ENCODE measurements around the gene BCAN. TPM values are rescaled to one million over a fixed set of nuclear protein-coding genes. Genes with fewer than 3 reads are reported as not detected.
A peak's percentile ranks its signal among the peaks of the same experiment; 100 is the strongest.

BCAN gene
- total RNA-seq, 1 experiment from 2014 or later: 3.6 TPM

DNA sequence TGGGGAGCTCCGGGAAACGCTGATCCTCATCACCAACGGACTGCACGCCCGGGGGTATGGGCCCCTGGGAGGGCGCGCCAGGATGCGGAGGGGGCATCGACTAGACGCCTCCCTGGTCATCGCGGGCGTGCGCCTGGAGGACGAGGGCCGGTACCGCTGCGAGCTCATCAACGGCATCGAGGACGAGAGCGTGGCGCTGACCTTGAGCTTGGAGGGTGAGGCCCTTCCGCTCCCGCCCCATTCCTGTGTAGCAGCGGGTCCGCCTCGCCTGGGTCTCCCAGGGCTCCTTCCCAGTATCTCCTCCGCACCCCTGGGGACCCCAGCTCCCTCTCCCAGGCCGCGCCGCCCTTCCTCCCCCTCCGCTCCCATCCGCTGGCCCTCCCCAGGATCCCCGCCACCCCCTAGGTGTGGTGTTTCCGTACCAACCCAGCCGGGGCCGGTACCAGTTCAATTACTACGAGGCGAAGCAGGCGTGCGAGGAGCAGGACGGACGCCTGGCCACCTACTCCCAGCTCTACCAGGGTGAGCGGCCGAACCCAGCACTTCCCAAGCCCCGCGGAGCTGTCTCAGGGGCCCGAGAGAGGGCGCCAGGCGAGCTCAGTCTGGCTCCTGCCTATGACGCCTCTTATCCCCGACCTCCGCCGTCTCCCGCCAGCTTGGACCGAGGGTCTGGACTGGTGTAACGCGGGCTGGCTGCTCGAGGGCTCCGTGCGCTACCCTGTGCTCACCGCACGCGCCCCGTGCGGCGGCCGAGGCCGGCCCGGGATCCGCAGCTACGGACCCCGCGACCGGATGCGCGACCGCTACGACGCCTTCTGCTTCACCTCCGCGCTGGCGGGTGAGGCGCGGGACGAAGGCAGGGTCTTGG is 17.7 kb upstream of the BCAN start (continued):
- TF ChIP-seq, protein P1, sequence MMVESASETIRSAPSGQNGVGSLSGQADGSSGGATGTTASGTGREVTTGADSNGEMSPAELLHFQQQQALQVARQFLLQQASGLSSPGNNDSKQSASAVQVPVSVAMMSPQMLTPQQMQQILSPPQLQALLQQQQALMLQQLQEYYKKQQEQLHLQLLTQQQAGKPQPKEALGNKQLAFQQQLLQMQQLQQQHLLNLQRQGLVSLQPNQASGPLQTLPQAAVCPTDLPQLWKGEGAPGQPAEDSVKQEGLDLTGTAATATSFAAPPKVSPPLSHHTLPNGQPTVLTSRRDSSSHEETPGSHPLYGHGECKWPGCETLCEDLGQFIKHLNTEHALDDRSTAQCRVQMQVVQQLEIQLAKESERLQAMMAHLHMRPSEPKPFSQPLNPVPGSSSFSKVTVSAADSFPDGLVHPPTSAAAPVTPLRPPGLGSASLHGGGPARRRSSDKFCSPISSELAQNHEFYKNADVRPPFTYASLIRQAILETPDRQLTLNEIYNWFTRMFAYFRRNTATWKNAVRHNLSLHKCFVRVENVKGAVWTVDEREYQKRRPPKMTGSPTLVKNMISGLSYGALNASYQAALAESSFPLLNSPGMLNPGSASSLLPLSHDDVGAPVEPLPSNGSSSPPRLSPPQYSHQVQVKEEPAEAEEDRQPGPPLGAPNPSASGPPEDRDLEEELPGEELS (CRISPR knock-in tag; IDR thresholded peaks at IDR 0.05): peak; percentile 43
- TF ChIP-seq KAT7 (CRISPR knock-in tag; IDR thresholded peaks at IDR 0.05; ENCODE audit: borderline replicate concordance): peak; percentile 81; the same call in 1 of the 2 replicates
- peak; percentile 71 for TF ChIP-seq ETV6 (CRISPR knock-in tag; IDR thresholded peaks at IDR 0.05)
- peak; percentile 50; the same call in 1 of the 2 replicates for TF ChIP-seq IRF1 (CRISPR knock-in tag; IDR thresholded peaks at IDR 0.05)
- 0 out of 2 replicates have a peak, but pooled peaks have one; percentile 6 for TF ChIP-seq NFYB (CRISPR knock-in tag; conservative IDR thresholded peaks at IDR 0.05; ENCODE audit: low read depth)
- peak; percentile 84; the same call in 1 of the 2 replicates for TF ChIP-seq ELF4 (CRISPR knock-in tag; IDR thresholded peaks at IDR 0.05; ENCODE audit: low read depth)
- TF ChIP-seq, protein P2, sequence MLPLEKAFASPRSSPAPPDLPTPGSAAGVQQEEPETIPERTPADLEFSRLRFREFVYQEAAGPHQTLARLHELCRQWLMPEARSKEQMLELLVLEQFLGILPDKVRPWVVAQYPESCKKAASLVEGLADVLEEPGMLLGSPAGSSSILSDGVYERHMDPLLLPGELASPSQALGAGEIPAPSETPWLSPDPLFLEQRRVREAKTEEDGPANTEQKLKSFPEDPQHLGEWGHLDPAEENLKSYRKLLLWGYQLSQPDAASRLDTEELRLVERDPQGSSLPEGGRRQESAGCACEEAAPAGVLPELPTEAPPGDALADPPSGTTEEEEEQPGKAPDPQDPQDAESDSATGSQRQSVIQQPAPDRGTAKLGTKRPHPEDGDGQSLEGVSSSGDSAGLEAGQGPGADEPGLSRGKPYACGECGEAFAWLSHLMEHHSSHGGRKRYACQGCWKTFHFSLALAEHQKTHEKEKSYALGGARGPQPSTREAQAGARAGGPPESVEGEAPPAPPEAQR (CRISPR knock-in tag; IDR thresholded peaks at IDR 0.05): no peak
- 0 out of 2 replicates have a peak, but pooled peaks have one; percentile 74 for TF ChIP-seq NFE2L1 (CRISPR knock-in tag; IDR thresholded peaks at IDR 0.05)
- TF ChIP-seq, protein P3, sequence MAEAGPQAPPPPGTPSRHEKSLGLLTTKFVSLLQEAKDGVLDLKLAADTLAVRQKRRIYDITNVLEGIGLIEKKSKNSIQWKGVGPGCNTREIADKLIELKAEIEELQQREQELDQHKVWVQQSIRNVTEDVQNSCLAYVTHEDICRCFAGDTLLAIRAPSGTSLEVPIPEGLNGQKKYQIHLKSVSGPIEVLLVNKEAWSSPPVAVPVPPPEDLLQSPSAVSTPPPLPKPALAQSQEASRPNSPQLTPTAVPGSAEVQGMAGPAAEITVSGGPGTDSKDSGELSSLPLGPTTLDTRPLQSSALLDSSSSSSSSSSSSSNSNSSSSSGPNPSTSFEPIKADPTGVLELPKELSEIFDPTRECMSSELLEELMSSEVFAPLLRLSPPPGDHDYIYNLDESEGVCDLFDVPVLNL (CRISPR knock-in tag; IDR thresholded peaks at IDR 0.05; ENCODE audit: borderline replicate concordance, low read depth): 0 out of 2 replicates have a peak, but pooled peaks have one; percentile 16
- TF ChIP-seq CREM (CRISPR knock-in tag; IDR thresholded peaks at IDR 0.05): 0 out of 2 replicates have a peak, but pooled peaks have one; percentile 37
- TF ChIP-seq ATF2 (CRISPR knock-in tag; IDR thresholded peaks at IDR 0.05; ENCODE audit: borderline replicate concordance, low read depth): 0 out of 2 replicates have a peak, but pooled peaks have one; percentile 17
- TF ChIP-seq ATF1 (CRISPR knock-in tag; IDR thresholded peaks at IDR 0.05): 0 out of 2 replicates have a peak, but pooled peaks have one; percentile 70
- TF ChIP-seq GRHL2 (CRISPR knock-in tag; IDR thresholded peaks at IDR 0.05; ENCODE audit: insufficient replicate concordance, severe bottlenecking): no peak
- TF ChIP-seq NR2C2 (CRISPR knock-in tag; IDR thresholded peaks at IDR 0.05): no peak; the same call in 1 of the 2 replicates
- TF ChIP-seq, protein P4, sequence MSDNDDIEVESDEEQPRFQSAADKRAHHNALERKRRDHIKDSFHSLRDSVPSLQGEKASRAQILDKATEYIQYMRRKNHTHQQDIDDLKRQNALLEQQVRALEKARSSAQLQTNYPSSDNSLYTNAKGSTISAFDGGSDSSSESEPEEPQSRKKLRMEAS (CRISPR knock-in tag; IDR thresholded peaks at IDR 0.05): peak; percentile 79; the same call in 1 of the 2 replicates

DNA sequence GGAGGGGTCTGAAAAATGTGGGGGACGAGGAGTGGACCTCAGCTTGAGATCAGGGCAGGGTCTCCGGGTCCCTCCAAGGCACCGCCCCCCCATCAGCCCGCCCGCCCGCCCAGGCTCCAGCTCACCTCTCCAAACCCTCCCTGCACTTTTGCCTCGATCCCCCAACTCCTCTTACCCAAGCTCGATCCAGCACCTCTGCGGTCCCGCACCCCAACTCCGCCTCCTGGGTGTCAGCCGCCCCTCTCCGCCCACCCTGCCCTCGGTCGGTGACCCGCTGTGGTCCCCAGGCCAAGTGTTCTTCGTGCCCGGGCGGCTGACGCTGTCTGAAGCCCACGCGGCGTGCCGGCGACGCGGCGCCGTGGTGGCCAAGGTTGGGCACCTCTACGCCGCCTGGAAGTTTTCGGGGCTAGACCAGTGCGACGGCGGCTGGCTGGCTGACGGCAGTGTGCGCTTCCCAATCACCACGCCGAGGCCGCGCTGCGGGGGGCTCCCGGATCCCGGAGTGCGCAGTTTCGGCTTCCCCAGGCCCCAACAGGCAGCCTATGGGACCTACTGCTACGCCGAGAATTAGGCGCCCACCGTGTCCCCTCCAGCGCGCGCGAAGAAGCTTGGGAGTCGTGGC is 17.0 kb upstream of the BCAN start:
- ATAC-seq: peak; percentile 18
- H3K27ac Mint-ChIP-seq: no peak overlapping the region
- DNase-seq (ENCODE audit: low spot score): peak; percentile 36
- H3K9me3 Mint-ChIP-seq: no peaks in the 10 kb centered on the region
- ChIA-PET CTCF (interaction anchor here (0.7 to 13.2 kb wide), 53 partner anchors 9 to 303 kb away, joined by 3 to 365 read pairs (median 7); partner anchors contain the start of genes BCAN, CRABP2, GPATCH4 and HDGF), POLR2A (interaction anchor here (0.9 to 2.3 kb wide), 8 partner anchors 13 to 82 kb away, joined by 3 to 16 read pairs (median 6); partner anchors contain the start of gene NES)
- peaks cover 86% of the 10 kb centered on the region for H3K27me3 Mint-ChIP-seq (ENCODE audit: low read depth)
- H3K36me3 Mint-ChIP-seq: no peaks in the 10 kb centered on the region
- peak overlapping the region; percentile 79 for H3K4me3 Mint-ChIP-seq
- peaks cover 6% of the 10 kb centered on the region for H3K4me1 Mint-ChIP-seq
- TF ChIP-seq TP53 (CRISPR knock-in tag; IDR thresholded peaks at IDR 0.05) (0 out of 2 replicates have a peak, but pooled peaks have one; percentile 4), USF1 (CRISPR knock-in tag; IDR thresholded peaks at IDR 0.05) (peak; percentile 7; the same call in 1 of the 2 replicates), CREM (CRISPR knock-in tag; IDR thresholded peaks at IDR 0.05) (no peak), ZNF423 (CRISPR knock-in tag; IDR thresholded peaks at IDR 0.05) (peak; percentile 64; the same call in 1 of the 2 replicates), NFATC4 (CRISPR knock-in tag; IDR thresholded peaks at IDR 0.05) (no peak), FOXK1 (CRISPR knock-in tag; IDR thresholded peaks at IDR 0.05) (no peak), SMAD4 (CRISPR knock-in tag; IDR thresholded peaks at IDR 0.05) (0 out of 2 replicates have a peak, but pooled peaks have one; percentile 36)
- TF ChIP-seq, protein P3 (CRISPR knock-in tag; IDR thresholded peaks at IDR 0.05; ENCODE audit: borderline replicate concordance, low read depth): 0 out of 2 replicates have a peak, but pooled peaks have one; percentile 8
- TF ChIP-seq, protein P5, sequence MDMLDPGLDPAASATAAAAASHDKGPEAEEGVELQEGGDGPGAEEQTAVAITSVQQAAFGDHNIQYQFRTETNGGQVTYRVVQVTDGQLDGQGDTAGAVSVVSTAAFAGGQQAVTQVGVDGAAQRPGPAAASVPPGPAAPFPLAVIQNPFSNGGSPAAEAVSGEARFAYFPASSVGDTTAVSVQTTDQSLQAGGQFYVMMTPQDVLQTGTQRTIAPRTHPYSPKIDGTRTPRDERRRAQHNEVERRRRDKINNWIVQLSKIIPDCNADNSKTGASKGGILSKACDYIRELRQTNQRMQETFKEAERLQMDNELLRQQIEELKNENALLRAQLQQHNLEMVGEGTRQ (CRISPR knock-in tag; IDR thresholded peaks at IDR 0.05): no peak
